ENCODE results near the gene DMKN.

The DMKN gene

GRCh38 chr19:35549174-35549788, 35.8 kb upstream of the DMKN start:
- FAIRE-seq = no peak

- FAIRE-seq = no peak
These were observed 33.1 kb upstream of the DMKN start for GRCh38 chr19:35546532-35546931.

DNA sequence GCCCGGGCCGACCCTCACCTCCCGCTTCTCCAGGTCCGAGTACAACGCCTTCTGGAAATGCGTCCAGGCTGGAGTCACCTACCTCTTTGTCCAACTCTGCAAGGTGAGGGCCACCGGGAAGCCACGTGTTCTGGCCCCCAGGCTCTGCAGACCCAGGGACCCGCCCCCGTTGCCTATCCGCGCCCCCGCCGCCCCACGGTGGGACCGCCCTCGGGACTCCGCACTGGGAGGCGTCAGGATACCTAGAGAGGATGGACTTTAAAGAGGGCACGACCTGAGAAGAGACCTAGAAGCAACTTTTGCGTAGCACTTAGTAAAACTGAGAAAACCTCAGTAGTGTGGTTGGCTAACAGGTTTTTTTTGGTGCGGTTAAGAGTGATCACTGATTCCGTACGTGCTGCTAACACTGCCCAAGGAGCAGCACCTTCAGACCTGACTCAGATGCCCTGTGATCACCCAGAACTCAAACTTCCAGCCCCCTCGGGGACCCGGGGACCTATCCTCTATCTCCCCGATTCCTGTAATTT, 32.5 kb upstream of the DMKN start:
- no peak for FAIRE-seq

GRCh38 chr19:35545001-35545854, 31.8 kb upstream of the DMKN start, which contains the start of gene TMEM147:
TMEM147 (plus strand) TSS chr19:35545626; CDS start chr19:35545740, 114 bp downstream.
- FAIRE-seq = no peak

DNA sequence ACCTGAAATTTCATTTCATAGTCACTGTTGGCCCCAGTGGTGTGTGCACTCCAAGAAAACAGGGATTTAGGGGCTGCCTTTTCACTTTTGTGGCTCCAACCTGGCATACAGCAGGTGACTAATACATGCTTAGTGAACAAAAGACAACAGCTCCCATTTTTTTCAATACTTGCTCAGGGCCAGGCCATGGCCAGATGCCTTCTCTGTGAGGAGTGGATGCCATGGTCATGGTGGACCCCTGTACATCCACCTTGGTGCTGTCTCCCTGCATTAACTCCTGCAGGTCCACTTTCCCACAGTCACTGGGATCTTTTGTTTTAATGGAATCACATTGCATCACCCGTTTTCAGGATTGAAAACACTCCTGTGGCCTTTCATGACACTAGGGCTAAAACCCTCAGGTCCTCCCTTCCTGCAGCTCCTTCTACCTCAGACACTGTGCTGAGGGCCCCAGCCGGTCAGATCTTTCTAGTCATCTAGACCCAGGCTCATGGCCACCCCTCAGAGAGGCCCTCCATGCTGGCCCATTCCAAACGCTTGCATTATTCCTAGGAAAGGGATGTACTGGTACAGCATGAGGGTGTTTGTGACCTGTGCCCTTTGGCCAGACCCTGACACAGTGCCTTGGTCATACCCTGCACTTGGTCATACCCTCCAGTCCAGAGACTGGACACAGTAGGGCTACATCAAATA, 30.8 kb upstream of the DMKN start:
- FAIRE-seq = no peak

GRCh38 chr19:35543280-35544109, 30.0 kb upstream of the DMKN start:
- no peak for FAIRE-seq

- FAIRE-seq = no peak
These were observed 28.8 kb upstream of the DMKN start for GRCh38 chr19:35542209-35542608.

GRCh38 chr19:35540356-35540927, 27.0 kb upstream of the DMKN start:
- no peak for FAIRE-seq

GRCh38 chr19:35539850-35540249, 26.4 kb upstream of the DMKN start:
- FAIRE-seq = no peak

DNA sequence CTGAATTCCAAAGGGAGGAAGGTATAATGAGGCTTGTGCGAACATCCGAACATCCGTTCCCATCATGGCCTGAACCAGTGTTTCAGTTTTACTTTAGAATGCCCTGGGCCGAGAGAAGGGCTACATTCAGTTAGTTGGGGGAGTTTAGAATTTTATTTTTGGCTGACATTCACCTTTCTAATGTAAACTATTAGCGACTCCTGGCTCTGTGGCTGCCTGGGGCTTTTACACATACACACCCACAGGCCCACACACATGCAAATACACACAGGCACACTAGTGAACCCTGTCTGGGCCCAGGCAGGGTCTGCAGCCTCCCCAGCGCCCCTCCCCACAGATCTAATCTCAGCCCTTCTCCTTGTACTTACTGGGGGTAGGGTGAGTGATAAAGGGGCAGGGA, 25.9 kb upstream of the DMKN start:
- FAIRE-seq = no peak

DNA sequence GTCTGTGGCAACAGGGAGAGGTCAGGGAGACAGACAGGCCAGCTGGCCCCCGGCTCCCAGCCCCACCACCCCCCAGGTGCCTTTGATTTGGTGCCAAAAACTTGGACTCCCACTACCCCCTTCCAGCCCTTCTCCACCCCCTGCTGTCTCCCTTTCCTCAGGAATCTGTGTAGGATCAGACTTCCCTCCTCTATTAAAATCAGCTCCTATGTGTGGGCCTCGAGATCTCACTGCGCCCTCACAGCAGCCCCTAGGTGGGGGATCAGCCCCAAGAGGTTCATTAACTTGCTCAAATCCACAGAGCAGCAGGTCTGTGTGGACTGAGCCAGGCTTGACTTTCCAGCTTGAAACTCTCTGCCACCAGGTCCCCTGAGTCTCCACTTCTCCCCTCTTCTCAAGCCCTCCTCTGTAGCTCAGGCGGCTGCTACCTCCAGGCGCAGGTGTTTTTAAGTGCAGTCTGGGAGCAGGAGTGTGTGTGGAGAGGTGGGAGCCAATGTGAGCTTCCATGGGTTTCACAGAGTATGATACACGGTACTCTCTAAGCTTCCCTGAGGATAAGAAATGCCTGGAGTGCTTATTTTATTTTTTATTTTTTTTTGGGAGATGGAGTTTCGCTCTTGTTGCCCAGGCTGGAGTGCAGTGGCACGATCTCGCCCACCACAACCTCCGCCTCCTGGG, 21.5 kb upstream of the DMKN start:
- no peak for FAIRE-seq

DNA sequence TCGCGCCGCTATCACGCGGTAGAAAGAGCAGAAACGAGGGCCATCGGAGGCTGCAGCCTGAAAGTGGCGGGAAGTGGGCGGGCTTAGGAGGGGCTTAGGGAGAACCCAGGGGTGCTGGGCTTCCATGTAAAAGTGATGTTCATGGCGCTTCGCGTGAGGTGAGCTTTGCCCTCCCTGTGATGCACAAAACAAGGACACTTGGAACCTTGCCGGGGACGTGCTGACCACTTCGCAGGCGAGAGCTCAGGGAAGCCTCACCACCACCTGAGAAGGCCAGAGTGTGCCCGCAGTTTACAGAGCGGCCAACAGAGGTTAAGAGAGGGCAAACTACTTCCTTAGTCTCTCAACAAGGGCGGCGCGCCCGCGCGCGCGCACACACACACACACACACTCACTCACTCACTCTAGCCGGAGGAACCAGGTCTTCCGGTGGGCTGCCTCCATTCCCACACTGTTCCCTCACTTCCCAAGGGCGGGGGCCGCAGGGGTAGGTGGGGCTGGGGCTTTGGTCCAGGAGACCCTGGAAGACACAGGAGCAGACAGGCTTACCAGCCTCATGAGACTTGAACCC, 20.5 kb upstream of the DMKN start:
- FAIRE-seq = no peak

- no peak for FAIRE-seq
These were observed 19.9 kb upstream of the DMKN start, which contains the start of gene GAPDHS for GRCh38 chr19:35533201-35533821. GAPDHS (plus strand) TSS chr19:35533456; CDS start chr19:35533528, 72 bp downstream.

GRCh38 chr19:35531291-35531690, 17.8 kb upstream of the DMKN start:
- no peak for FAIRE-seq

DNA sequence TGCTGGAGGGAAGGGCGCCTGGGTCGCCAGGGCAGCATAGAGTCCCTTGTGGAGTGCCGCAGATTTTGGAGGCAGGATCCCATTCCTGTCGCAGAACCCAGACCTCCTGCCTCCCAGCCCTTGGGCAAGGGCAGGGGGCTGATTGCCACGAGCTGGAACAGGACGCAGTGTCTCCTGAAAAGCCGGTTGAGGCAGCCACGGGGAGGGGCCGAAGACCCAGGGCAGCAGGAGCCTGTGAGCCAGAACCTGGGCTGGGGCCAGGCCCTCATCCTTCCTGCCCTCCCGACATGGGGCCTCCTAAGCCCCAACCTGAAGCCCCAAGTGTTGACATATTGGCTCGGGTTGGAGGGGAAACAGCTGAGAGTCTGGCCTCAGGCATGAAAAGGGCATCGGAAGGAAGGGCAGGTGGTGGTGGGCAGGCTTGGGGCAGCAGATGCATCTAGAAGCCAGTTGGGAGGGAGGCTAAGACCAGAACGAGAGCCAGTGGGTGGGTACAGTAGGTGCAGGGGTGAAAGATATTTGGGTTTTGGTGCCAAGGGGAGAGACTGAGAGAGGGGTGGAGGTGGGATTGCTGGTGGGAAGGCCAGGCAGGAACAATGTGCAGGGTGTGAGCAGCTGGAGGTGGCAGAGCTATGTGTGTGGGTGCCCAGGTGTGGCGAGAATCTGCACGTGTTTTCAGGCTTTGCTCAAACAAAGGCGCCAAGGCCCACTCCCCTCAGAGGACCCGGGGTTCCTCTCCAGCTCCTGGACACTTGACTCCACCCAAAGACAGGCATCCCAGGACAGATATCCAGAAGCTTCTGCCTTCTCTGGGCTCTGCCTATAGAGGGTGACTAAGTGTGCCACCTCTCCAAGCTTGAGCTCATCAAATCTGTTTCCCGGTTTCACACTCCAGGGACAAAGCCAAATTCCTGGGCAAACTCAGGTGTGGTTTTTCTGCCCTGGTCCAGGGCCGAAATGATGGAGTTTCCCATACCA, 16.1 kb upstream of the DMKN start:
- FAIRE-seq = no peak

- FAIRE-seq = no peak
These were observed 15.0 kb upstream of the DMKN start, which contains the start of gene SBSN for GRCh38 chr19:35528218-35529038. SBSN (minus strand) TSS chr19:35528311; CDS start chr19:35528281, 30 bp downstream.

DNA sequence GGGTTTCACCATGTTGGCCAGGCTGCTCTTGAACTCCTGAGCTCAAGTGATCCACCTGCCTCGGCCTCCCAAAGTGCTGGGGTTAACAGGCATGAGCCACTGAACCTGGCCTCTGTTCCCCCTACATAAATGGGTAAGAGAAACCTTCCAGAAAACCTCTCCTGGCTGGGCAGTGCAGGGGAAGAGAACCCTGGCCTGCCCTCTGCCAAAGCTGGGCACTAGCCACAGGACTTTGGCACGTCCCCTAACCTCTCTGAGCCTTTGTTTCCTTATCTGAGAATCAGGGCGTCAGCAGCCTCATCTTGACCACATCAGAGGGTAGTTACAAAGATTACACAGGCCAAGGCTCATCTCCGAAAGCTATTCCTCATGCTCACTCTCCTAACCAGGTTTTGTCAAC, 12.4 kb upstream of the DMKN start:
- no peak for FAIRE-seq

- no peak for FAIRE-seq
These were observed 10.9 kb upstream of the DMKN start for GRCh38 chr19:35524181-35524837.

Measured in endometrium (tissue), 2 donors.